Osteocyte (in vitro differentiated cells): ENCODE measurements around the gene LIN52. TPM values are rescaled to one million over a fixed set of nuclear protein-coding genes. Genes with fewer than 3 reads are reported as not detected.
A peak's percentile ranks its signal among the peaks of the same experiment; 100 is the strongest.

Experiments
- DNase-seq: peaks from one replicate; pipeline ENCODE4 v3.0.0; 2021; ENCODE audit warnings: mixed read lengths; ENCODE audit not compliant: unreplicated experiment; ENCODE audit errors: extremely low spot score
- H3K27ac Mint-ChIP-seq: one replicate; pipeline ENCODE4 v1.8.0; 2021; ENCODE audit warnings: mild to moderate bottlenecking, mixed read lengths; ENCODE audit not compliant: unreplicated experiment
- H3K27me3 Mint-ChIP-seq: one replicate; pipeline ENCODE4 v1.8.0; 2021; ENCODE audit warnings: mixed read lengths; ENCODE audit not compliant: unreplicated experiment
- H3K36me3 Mint-ChIP-seq: one replicate; pipeline ENCODE4 v1.8.0; 2021; ENCODE audit warnings: mixed read lengths; ENCODE audit not compliant: unreplicated experiment
- H3K4me1 Mint-ChIP-seq: one replicate; pipeline ENCODE4 v1.8.0; 2021; ENCODE audit warnings: mixed read lengths; ENCODE audit not compliant: unreplicated experiment
- H3K4me3 Mint-ChIP-seq: one replicate; pipeline ENCODE4 v1.8.0; 2021; ENCODE audit warnings: mild to moderate bottlenecking, moderate library complexity, mixed read lengths; ENCODE audit not compliant: unreplicated experiment
- H3K9me3 Mint-ChIP-seq: one replicate; pipeline ENCODE4 v1.8.0; 2021; ENCODE audit warnings: mixed read lengths; ENCODE audit not compliant: unreplicated experiment
- total RNA-seq: library from RNA; stranded (reverse); gene quantifications from 2 replicates; pipeline ENCODE4 v1.2.1, GENCODE V29; 2021
- TF ChIP-seq, protein P1 (sequence below): fragments of 200-600 bp; sonication (generic); IDR thresholded peaks from 2 replicates; pipeline ENCODE4 v1.5.0; 2021; ENCODE audit warnings: antibody characterized with exemption, mild to moderate bottlenecking, moderate library complexity

The LIN52 gene
- total RNA-seq, 1 donor from 2014 or later: 9.0 TPM

DNA sequence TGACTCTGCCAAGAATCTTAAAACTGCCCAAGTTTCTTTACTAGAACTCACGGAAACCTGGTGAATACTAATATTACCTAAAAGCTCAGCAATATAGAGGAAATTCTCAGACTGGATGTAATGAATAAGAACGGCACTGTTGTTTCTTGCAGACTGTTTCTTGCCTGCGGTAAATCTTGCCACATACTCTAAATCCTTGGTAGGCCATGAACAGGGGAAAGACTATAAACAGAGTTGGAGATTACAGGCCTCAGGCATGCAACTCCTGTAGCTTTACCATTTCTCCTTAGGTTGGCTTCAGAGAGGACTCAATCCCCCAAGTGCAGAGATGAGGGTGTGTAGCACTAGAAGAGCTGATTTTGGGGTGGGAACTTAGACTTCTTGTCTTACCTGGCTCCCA, 1.6 kb upstream of the LIN52 start:
- TF ChIP-seq, protein P1, sequence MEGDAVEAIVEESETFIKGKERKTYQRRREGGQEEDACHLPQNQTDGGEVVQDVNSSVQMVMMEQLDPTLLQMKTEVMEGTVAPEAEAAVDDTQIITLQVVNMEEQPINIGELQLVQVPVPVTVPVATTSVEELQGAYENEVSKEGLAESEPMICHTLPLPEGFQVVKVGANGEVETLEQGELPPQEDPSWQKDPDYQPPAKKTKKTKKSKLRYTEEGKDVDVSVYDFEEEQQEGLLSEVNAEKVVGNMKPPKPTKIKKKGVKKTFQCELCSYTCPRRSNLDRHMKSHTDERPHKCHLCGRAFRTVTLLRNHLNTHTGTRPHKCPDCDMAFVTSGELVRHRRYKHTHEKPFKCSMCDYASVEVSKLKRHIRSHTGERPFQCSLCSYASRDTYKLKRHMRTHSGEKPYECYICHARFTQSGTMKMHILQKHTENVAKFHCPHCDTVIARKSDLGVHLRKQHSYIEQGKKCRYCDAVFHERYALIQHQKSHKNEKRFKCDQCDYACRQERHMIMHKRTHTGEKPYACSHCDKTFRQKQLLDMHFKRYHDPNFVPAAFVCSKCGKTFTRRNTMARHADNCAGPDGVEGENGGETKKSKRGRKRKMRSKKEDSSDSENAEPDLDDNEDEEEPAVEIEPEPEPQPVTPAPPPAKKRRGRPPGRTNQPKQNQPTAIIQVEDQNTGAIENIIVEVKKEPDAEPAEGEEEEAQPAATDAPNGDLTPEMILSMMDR: no peak
- H3K27me3 Mint-ChIP-seq: no peaks in the 10 kb centered on the region
- H3K9me3 Mint-ChIP-seq: no peaks in the 10 kb centered on the region
- H3K36me3 Mint-ChIP-seq: no peaks in the 10 kb centered on the region
- peak overlapping the region; percentile 95 for H3K4me3 Mint-ChIP-seq
- H3K27ac Mint-ChIP-seq: no peak overlapping the region
- DNase-seq: no peak
- H3K4me1 Mint-ChIP-seq: peaks cover 22% of the 10 kb centered on the region

DNA sequence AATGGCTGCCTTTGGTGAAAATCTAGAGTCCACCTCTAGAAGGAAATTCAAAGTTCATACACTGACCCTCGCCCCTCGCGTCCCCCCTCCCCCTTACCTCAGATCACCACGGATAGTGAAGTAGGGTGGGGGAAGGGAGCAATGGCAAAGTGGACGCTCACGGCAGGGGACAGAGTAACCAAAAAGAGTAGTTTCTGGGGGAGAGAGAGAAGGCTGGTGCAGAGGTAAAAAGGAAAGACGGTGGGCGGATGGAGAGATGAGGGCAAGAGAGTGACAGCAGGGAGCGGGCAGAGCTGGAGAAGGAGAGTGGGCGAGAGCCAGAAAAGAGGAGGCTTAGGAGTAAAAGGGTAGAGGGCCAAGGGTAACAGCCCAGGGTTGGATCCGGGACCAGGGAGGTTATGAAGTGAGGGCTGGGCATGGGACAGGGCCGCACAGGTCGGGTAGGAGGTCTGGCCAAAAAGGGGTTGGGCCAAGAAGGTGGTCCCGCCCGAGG, 926 bp upstream of the LIN52 start:
- peak; percentile 38 for DNase-seq
- H3K36me3 Mint-ChIP-seq: no peaks in the 10 kb centered on the region
- H3K27me3 Mint-ChIP-seq: no peaks in the 10 kb centered on the region
- H3K9me3 Mint-ChIP-seq: no peaks in the 10 kb centered on the region
- TF ChIP-seq, protein P1: no peak
- peak overlapping the region; percentile 96 for H3K27ac Mint-ChIP-seq
- peak overlapping the region; percentile 95 for H3K4me3 Mint-ChIP-seq
- peaks cover 22% of the 10 kb centered on the region for H3K4me1 Mint-ChIP-seq

DNA sequence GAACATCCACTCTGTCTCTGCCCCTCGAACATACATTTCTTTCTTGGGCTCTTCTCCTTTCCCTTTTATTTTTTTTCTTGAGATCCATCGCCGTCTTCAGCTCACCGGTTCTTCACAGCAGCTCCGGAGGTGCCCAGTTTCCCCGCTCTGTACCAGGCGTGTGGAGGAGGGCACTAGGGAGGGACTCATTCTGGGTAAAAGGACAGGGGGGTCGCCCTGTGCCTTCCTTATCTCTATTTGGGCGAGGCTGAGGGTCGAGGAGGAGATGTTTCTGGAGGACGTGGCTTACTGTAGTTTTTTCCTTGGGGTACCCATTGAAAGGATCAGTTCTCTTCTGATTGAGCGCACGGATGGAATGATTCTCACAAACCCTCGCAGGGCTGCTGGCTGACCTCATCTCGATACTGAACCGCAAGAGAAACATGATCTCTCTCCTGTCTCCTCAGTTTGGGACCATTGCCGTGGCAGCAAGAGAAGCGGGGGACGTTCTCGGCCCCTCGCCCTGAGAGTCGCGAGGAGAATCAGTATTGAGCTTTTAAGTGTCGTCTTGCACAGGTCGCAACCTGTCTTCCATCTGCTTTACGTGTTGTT, 386 bp downstream of the LIN52 start:
- no peaks in the 10 kb centered on the region for H3K36me3 Mint-ChIP-seq
- no peak for DNase-seq
- H3K27ac Mint-ChIP-seq: peak overlapping the region; percentile 96
- H3K4me3 Mint-ChIP-seq: peak overlapping the region; percentile 95
- TF ChIP-seq, protein P1: no peak
- H3K4me1 Mint-ChIP-seq: peaks cover 22% of the 10 kb centered on the region
- no peaks in the 10 kb centered on the region for H3K9me3 Mint-ChIP-seq
- no peaks in the 10 kb centered on the region for H3K27me3 Mint-ChIP-seq

DNA sequence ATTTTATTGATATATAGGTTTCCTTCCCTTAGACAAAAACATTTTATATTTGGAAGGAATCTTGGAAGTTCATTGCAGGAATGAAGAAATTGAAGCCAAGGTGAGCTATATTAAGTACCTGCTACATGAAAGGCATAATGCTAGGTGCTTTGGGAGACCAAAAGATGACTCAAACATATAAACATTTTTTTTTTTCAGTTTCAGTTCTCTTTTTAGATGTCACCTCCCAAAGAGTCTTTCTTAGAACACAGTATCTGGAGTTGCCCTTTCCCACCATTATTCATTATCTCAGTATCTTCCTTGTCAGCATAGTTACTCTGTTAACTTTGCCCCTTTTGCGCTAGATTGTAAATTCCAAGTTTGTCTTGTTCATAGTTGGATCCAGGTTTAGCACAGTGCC, 1.1 kb downstream of the LIN52 start:
- no peak for DNase-seq
- Mint-ChIP-seq H3K27me3 (no peaks in the 10 kb centered on the region), H3K27ac (peak overlapping the region; percentile 96), H3K9me3 (no peaks in the 10 kb centered on the region), H3K4me3 (peak overlapping the region; percentile 95), H3K4me1 (peaks cover 22% of the 10 kb centered on the region), H3K36me3 (no peaks in the 10 kb centered on the region)
- TF ChIP-seq, protein P1: no peak

DNA sequence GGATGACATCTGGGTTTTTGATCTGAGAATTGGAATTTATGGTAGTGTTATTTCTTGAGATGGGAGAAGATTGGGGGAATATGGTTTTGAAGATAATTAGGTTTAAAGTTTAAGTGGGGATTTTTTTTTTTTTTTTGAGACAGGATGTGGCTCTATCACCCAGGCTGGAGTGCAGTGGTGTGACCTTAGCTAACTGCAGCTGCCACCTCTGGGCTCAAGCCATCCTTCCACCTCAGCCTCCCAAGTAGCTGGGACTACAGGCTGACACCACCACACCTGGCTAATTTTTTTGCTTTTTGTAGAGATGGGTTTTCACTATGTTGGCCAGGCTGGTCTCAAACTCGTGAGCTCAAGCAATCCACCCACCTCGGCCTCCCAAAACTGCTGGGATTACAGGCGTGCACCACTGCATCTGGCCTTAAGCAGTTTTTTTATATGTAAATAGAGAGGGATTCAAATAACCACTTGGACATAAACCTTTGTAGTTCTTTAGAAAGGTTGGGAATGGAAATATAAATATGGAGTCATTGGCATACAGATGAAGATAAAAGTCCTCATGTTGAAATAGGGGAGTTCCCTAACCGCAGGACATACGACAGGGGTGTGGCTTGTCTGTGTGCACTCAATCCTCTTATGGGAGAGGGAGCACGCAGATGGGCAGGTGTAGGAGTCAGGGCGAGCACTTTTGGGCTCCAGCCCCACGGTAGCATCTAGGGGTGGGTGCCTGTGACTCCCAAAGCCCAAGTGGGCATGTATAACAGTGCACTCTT, 4.7 kb downstream of the LIN52 start:
- Mint-ChIP-seq H3K36me3 (peaks cover 2% of the 10 kb centered on the region), H3K27ac (no peak overlapping the region), H3K9me3 (no peaks in the 10 kb centered on the region), H3K27me3 (no peaks in the 10 kb centered on the region), H3K4me1 (peaks cover 9% of the 10 kb centered on the region), H3K4me3 (no peak overlapping the region)
- DNase-seq: no peak
- TF ChIP-seq, protein P1: no peak
